ENCODE results near the gene LRRIQ3. TPM values are rescaled to one million over a fixed set of nuclear protein-coding genes. Genes with fewer than 3 reads are reported as not detected.

The LRRIQ3 gene
- total and polyA plus RNA-seq, 9 of the 15 experiments (the other 6 are each of a cell fraction or from before 2014, with no cell fraction given): 0.27 to 2.8 (median 1.7) TPM

DNA sequence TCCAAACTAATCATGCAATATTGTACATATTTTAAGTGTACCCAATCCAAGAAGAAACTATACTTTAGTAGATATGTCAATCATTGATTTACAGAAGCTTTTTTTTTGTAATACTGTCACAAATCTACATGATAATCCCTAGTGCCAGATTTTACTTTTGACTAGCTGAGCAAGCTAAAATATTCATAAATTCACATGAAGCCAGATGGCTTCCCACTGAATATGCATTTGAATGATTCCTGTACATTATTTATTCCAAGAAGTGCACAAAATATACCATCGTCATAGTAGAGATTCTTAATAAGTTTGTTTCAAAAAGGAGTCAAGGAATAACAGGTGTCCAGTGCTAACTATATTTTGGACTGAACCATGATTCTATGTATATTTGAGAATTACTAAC, 17.3 kb upstream of the LRRIQ3 start:
- no peaks in the 10 kb centered on the region for H3K9me3 ChIP-seq (replicated peaks; ENCODE audit: control insufficient read depth, insufficient read depth, low read depth, low read length)
- H3K9me1 ChIP-seq (ENCODE audit: control insufficient read depth, insufficient read depth, low read length): no peaks in the 10 kb centered on the region
- no peak for FAIRE-seq
- H3K79me2 ChIP-seq (ENCODE audit: control insufficient read depth, insufficient read depth, low read length): no peaks in the 10 kb centered on the region
- H3K4me3 ChIP-seq: no peak overlapping the region
- POLR2A ChIA-PET: interaction anchor here (1.4 kb wide), 1 partner anchor 13 kb away, joined by 4 read pairs; no protein-coding TSS in a partner anchor
- intact Hi-C loops (cut with micrococcal nuclease): no loop called here
- no peak for DNase-seq (ENCODE audit: extremely low read depth in 1 of 4, low spot score in 3 of 4)
- H3K27me3 ChIP-seq (ENCODE audit: control insufficient read depth in 2 of 2, insufficient read depth in 2 of 2, low read length in 2 of 2): no peaks in the 10 kb centered on the region
- no peak overlapping the region for H3K27ac ChIP-seq (ENCODE audit: extremely low read depth, low read depth, low read length)
- CTCF ChIA-PET (ENCODE audit: low intra/inter-chr PET ratio): no interaction called here
- ATAC-seq: no peak
- H3K4me2 ChIP-seq (ENCODE audit: insufficient read depth, low read length): no peak overlapping the region
- no peak overlapping the region for H2AFZ ChIP-seq (ENCODE audit: low read depth, low read length)
- H4K20me1 ChIP-seq (replicated peaks; ENCODE audit: control insufficient read depth, insufficient read depth, low read length): no peaks in the 10 kb centered on the region
- in situ Hi-C loops (cut with MboI): no loop called here
- H3K4me1 ChIP-seq (replicated peaks in 1 of 2; ENCODE audit: control insufficient read depth in 2 of 2, insufficient read depth in 2 of 2, low read length in 2 of 2): no peaks in the 10 kb centered on the region
- H3K36me3 ChIP-seq (ENCODE audit: control insufficient read depth, insufficient read depth, low read length): no peaks in the 10 kb centered on the region
- BruUV-seq (replicated peaks): no TSS peak
- 0% methylated on average over 1 of the region's 1 CpG for WGBS (ENCODE audit: insufficient coverage, low coverage, missing lambda C conversion rate)
- H3K9ac ChIP-seq (ENCODE audit: insufficient read depth in 1 of 2, low read depth in 2 of 2, low read length in 2 of 2): no peak overlapping the region
- TF ChIP-seq, protein P1, sequence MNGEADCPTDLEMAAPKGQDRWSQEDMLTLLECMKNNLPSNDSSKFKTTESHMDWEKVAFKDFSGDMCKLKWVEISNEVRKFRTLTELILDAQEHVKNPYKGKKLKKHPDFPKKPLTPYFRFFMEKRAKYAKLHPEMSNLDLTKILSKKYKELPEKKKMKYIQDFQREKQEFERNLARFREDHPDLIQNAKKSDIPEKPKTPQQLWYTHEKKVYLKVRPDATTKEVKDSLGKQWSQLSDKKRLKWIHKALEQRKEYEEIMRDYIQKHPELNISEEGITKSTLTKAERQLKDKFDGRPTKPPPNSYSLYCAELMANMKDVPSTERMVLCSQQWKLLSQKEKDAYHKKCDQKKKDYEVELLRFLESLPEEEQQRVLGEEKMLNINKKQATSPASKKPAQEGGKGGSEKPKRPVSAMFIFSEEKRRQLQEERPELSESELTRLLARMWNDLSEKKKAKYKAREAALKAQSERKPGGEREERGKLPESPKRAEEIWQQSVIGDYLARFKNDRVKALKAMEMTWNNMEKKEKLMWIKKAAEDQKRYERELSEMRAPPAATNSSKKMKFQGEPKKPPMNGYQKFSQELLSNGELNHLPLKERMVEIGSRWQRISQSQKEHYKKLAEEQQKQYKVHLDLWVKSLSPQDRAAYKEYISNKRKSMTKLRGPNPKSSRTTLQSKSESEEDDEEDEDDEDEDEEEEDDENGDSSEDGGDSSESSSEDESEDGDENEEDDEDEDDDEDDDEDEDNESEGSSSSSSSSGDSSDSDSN (IDR thresholded peaks at IDR 0.05; ENCODE audit: borderline replicate concordance in 1 of 2, low read depth in 2 of 2, low read length in 2 of 2): no peak
- TF ChIP-seq NONO (IDR thresholded peaks at IDR 0.05; ENCODE audit: low read depth in 2 of 2, low read length in 1 of 2) (no peak), ZNF407 (IDR thresholded peaks at IDR 0.05; ENCODE audit: low read depth) (no peak), NR2C2 (CRISPR knock-in tag; IDR thresholded peaks at IDR 0.05) (no peak), NR2C2 (tag; IDR thresholded peaks at IDR 0.05) (no peak), MIER1 (IDR thresholded peaks at IDR 0.05; ENCODE audit: low read depth) (no peak), BRF1 (IDR thresholded peaks at IDR 0.05; ENCODE audit: borderline replicate concordance, extremely low read depth, insufficient read length) (no peak), TAF9B (IDR thresholded peaks at IDR 0.05; ENCODE audit: partially characterized antibody) (no peak), MAFK (IDR thresholded peaks at IDR 0.05; ENCODE audit: low read length) (no peak)
